HepG2 (cell line): Measurements from ENCODE around the gene RNF213. TPM values are rescaled to one million over a fixed set of nuclear protein-coding genes. Genes with fewer than 3 reads are reported as not detected.

Source experiments
- BCLAF1 ChIP-seq: fragments of 450-650 bp; IDR thresholded peaks from 2 replicates; pipeline ENCODE4 v1.6.1; 2017; ENCODE audit warnings: mild to moderate bottlenecking
- CC2D1A ChIP-seq: sonication (generic); formaldehyde crosslinking; IDR thresholded peaks from 2 replicates; pipeline ENCODE4 v1.8.1; 2023; ENCODE audit warnings: mild to moderate bottlenecking, missing genetic modification reagents
- ELF4 ChIP-seq: sonication (generic); formaldehyde crosslinking; IDR thresholded peaks from 2 replicates; pipeline ENCODE4 v1.5.0; 2020; ENCODE audit warnings: missing genetic modification reagents, mild to moderate bottlenecking, moderate library complexity, borderline replicate concordance
- ERF ChIP-seq: IDR thresholded peaks from 2 replicates; pipeline ENCODE4 v1.6.1; 2018; ENCODE audit warnings: missing biosample characterization, missing genetic modification reagents
- GLI4 ChIP-seq: sonication (generic); formaldehyde crosslinking; IDR thresholded peaks from 2 replicates; pipeline ENCODE4 v1.5.1; 2020; ENCODE audit warnings: missing genetic modification reagents, mild to moderate bottlenecking, moderate library complexity, borderline replicate concordance
- HOXA3 ChIP-seq: sonication (generic); formaldehyde crosslinking; IDR thresholded peaks from 2 replicates; pipeline ENCODE4 v1.5.0; 2020; ENCODE audit warnings: missing genetic modification reagents
- HOXA5 ChIP-seq: sonication (generic); formaldehyde crosslinking; IDR thresholded peaks from 2 replicates; pipeline ENCODE4 v1.4.0; 2020; ENCODE audit warnings: missing genetic modification reagents
- IRF2 ChIP-seq: IDR thresholded peaks from 2 replicates; pipeline ENCODE4 v1.6.1; 2018; ENCODE audit warnings: missing genetic modification reagents, missing compliant biosample characterization
- KLF11 ChIP-seq: IDR thresholded peaks from 2 replicates; pipeline ENCODE4 v1.6.1; 2016; ENCODE audit warnings: missing compliant biosample characterization
- MBNL3 ChIP-seq: fragments of 250-450 bp; sonication (Bioruptor Pico); conservative IDR thresholded peaks from 2 replicates; pipeline ENCODE4 v1.8.0; 2022; ENCODE audit warnings: mild to moderate bottlenecking, inconsistent platforms
- MEIS2 ChIP-seq: sonication (generic); formaldehyde crosslinking; IDR thresholded peaks from 2 replicates; pipeline ENCODE4 v1.9.0; 2021; ENCODE audit warnings: mild to moderate bottlenecking, missing genetic modification reagents
- MIXL1 ChIP-seq: IDR thresholded peaks from 2 replicates; pipeline ENCODE4 v1.6.1; 2016
- MTF1 ChIP-seq: sonication (generic); formaldehyde crosslinking; IDR thresholded peaks from 2 replicates; pipeline ENCODE4 v1.5.0; 2020; ENCODE audit warnings: missing genetic modification reagents
- NR0B2 ChIP-seq: sonication (generic); formaldehyde crosslinking; IDR thresholded peaks from 2 replicates; pipeline ENCODE4 v1.4.0; 2020; ENCODE audit warnings: mild to moderate bottlenecking, missing genetic modification reagents
- ONECUT2 ChIP-seq: sonication (generic); formaldehyde crosslinking; IDR thresholded peaks from 2 replicates; pipeline ENCODE4 v1.4.0; 2020; ENCODE audit warnings: missing genetic modification reagents
- PREB ChIP-seq: sonication (generic); formaldehyde crosslinking; IDR thresholded peaks from 2 replicates; pipeline ENCODE4 v1.4.0; 2020; ENCODE audit warnings: missing genetic modification reagents
- RFX1 ChIP-seq: fragments of 450-650 bp; IDR thresholded peaks from 2 replicates; pipeline ENCODE4 v1.6.1; 2017
- SMARCE1 ChIP-seq: fragments of 450-650 bp; IDR thresholded peaks from 2 replicates; pipeline ENCODE4 v1.6.1; 2017; ENCODE audit warnings: borderline replicate concordance
- SP140L ChIP-seq: sonication (generic); formaldehyde crosslinking; IDR thresholded peaks from 2 replicates; pipeline ENCODE4 v1.4.0; 2020; ENCODE audit warnings: missing genetic modification reagents, borderline replicate concordance
- TBX3 ChIP-seq: fragments of 450-650 bp; IDR thresholded peaks from 2 replicates; pipeline ENCODE4 v1.6.1; 2017; ENCODE audit warnings: antibody characterized with exemption, mild to moderate bottlenecking, inconsistent platforms, borderline replicate concordance
- ZBTB34 ChIP-seq: sonication (generic); formaldehyde crosslinking; IDR thresholded peaks from 2 replicates; pipeline ENCODE4 v1.8.0; 2022; ENCODE audit warnings: mild to moderate bottlenecking, missing genetic modification reagents
- ZBTB37 ChIP-seq: sonication (generic); formaldehyde crosslinking; IDR thresholded peaks from 2 replicates; pipeline ENCODE4 v1.4.0; 2020; ENCODE audit warnings: mild to moderate bottlenecking, missing genetic modification reagents
- ZNF605 ChIP-seq: sonication (generic); formaldehyde crosslinking; IDR thresholded peaks from 2 replicates; pipeline ENCODE4 v1.8.0; 2022; ENCODE audit warnings: mild to moderate bottlenecking, missing genetic modification reagents
- ZNF709 ChIP-seq: sonication (generic); formaldehyde crosslinking; IDR thresholded peaks from 2 replicates; pipeline ENCODE4 v1.5.0; 2020; ENCODE audit warnings: mild to moderate bottlenecking, missing genetic modification reagents
- ZSCAN21 ChIP-seq: sonication (generic); formaldehyde crosslinking; IDR thresholded peaks from 2 replicates; pipeline ENCODE4 v1.8.0; 2022; ENCODE audit warnings: mild to moderate bottlenecking, missing genetic modification reagents, moderate library complexity, borderline replicate concordance
- polyA plus RNA-seq, 8 experiments: library from polyadenylated mRNA; depleted of rRNA in 3 of 8; stranded (reverse) in 7 of 8; unstranded in 1 of 8; fragments of >200 nt; fragmentation: Illumina TruSeq in 4 of 8; extraction: Trizol in 4 of 8; gene quantifications; 2 replicates each; pipeline versions ENCODE4 v1.2.1 to v1.2.3, GENCODE V29; 2011 to 2016; ENCODE audit warnings: low read depth in 4 of 8, missing spikeins in 1 of 8, mixed read lengths in 1 of 8; ENCODE audit not compliant: insufficient read depth in 1 of 8
- total RNA-seq, 5 experiments: library from RNA; depleted of rRNA; stranded (reverse); fragments of >200 nt; fragmentation: Illumina TruSeq; extraction: Trizol; gene quantifications; 2 replicates each; pipeline ENCODE4 v1.2.3, GENCODE V29; 2016; ENCODE audit warnings: low read depth in 1 of 5

Gene RNF213
- total and polyA plus RNA-seq, 2 of the 13 experiments (the other 11 are each of a cell fraction or from before 2014, with no cell fraction given): 38.6 to 38.7 TPM

- TF ChIP-seq ZNF709 (CRISPR knock-in tag) (no peak), MIXL1 (CRISPR knock-in tag) (peak; percentile 56; the same call in 1 of the 2 replicates), SMARCE1 (no peak), IRF2 (CRISPR knock-in tag) (0 out of 2 replicates have a peak, but pooled peaks have one; percentile 35), ZBTB37 (CRISPR knock-in tag) (no peak), TBX3 (no peak), HOXA3 (CRISPR knock-in tag) (peak; percentile 56), GLI4 (CRISPR knock-in tag) (no peak), CC2D1A (CRISPR knock-in tag) (no peak), MTF1 (no peak), SP140L (CRISPR knock-in tag) (no peak), BCLAF1 (no peak), MEIS2 (CRISPR knock-in tag) (no peak; the same call in 1 of the 2 replicates), MBNL3 (CRISPR knock-in tag) (no peak), NR0B2 (CRISPR knock-in tag) (no peak), ZBTB34 (CRISPR knock-in tag) (no peak), ERF (CRISPR knock-in tag) (peak; percentile 84), RFX1 (no peak), KLF11 (no peak), HOXA5 (CRISPR knock-in tag) (no peak), PREB (CRISPR knock-in tag) (no peak), ONECUT2 (CRISPR knock-in tag) (no peak), ELF4 (CRISPR knock-in tag) (no peak), ZNF605 (peak; percentile 45; the same call in 1 of the 2 replicates), ZSCAN21 (peak; percentile 35; the same call in 1 of the 2 replicates)
Measured at GRCh38 chr17:80426671-80427326, 166.1 kb downstream of the RNF213 start (continued).
